Measurements from ENCODE around the gene HIGD1A.

HIGD1A gene

DNA sequence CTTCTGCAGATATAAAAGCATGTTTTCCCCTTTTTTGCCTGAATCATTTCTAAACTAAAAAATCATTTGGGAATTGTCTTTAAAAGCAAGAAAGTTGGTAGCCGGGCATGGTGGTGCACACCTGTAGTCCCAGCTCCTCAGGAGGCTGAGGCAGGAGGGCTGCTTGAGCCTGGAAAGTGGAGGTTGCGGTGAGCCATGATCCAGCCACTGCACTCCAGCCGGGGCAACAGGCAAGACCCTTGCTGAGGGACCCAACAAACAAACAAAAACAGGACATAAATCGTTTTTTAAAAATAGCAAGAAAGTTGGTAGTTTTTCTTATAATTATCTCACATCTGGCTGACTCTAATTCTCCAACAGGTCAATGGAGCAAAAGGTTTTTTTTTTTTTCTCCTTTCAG is 2.5 kb downstream of the HIGD1A start:
- no peak for DNase-seq (ENCODE audit: low read depth in 1 of 2, low spot score in 1 of 2)

DNA sequence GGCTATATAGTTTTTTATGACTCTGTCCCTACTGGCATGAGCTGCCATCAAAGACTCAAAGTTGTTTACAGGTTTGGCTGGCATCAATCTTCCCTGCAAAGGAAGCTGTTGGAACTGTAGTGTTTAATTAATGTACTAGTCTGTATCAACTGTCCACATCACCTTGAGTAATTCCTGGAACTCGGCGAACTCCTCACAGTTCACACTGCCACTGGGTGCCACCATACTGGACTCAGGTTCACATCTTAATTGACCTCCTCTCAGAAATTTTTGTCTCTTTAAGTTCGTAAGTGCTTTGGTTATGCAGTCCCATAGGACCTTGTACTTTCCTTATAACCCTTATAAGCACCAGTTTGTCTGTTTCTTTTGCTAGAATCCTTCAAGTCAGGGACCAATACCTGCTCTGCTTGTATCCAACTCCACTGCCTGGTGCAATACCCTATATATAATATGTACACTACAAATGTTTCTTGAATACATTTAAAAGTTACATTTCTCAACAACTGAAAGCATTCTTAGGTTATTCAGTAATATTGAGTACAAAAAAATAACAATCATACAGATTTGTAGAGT is 3.2 kb downstream of the HIGD1A start:
- no peak for DNase-seq (ENCODE audit: low read depth in 1 of 2, low spot score in 1 of 2)

DNA sequence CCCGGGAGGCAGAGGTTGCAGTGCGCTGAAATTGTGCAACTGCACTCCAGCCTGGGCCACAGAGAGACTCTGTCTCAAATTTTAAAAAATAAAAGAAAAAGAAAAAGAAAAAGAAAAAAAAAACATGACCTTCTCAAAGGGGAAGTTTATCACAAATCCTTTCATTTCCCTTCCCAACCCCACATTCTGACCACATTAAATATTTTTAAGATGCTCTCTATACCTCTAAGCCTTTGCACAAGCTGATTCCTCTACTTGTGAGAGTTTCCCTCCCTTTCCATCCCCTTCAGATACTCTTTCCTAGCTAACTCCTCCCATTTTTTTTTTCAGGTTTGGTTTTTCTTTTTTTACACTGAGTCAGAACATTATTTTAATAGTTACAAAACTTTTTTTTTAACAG is 4.0 kb downstream of the HIGD1A start:
- no peak for DNase-seq (ENCODE audit: low read depth in 1 of 2, low spot score in 1 of 2)

DNA sequence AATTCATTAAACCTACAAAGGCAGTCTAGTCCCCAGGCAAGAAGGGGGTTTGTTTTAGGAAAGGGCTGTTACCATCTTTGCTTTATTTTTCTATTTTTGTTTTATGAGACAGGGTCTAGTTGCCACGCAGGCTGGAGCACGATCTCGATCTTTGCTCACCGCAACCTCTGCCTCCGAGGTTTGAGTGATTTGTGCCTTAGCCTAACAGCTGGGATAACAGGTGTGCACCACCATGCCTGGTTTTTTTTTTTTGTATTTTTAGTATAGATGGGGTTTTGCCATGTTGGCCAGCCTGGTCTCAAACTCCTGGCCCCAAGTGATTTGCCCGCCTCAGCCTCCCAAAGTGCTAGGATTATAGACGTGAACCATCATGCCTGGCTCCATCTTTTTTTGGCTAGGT is 4.9 kb downstream of the HIGD1A start:
- DNase-seq (ENCODE audit: low read depth in 1 of 2, low spot score in 1 of 2) = no peak

DNA sequence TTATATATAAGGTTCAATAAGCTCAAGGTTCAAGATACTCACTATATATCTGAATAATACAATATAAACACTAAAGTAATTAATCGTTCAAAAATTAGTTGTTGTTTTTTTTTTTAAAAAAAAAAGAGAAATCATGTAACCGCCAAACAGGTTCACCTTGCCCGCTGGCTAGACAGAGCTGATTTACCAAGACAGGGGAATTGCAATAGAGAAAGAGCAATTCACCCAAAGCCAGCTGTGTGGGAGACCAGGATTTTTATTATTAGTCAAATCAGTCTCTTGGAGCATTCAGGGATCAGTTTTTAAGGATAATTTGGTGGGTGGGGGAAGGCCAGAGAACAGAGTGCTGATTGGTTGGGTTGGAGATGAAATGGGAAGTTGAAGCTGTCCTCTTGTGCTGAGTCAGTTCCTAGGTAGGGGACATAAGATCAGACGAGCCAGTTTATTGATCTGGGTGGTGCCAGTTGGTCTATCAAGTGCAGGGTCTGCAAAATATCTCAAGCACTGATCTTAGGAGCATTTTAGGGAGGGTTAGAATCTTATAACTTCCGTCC is 7.9 kb downstream of the HIGD1A start:
- DNase-seq (ENCODE audit: low read depth in 1 of 2, low spot score in 1 of 2) = no peak

DNA sequence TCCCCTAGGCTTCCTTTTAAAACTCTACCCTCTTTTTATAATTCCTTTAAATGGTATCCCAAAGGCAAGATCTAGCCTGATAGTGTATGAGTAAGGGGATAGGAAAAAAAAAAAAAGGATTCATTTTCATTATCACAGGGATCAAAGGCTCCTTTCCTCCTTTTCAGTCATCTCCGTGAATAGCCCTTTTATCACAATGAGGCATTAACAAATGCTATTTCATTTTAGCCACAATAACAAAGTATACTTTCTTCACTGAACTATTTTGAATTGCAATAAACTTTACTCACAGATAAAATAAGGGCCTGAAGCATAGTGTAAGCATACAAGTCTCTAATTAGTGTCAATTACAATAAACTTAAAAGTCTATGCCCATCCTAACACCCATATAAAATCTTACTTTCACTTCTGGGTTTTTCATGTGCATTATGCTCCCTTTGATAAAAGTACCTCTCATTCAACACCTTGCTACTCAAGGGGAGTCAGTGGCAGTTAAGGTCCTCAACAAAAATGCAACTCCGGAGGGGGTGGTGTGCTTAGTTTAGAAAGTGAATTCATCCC is 8.6 kb downstream of the HIGD1A start:
- DNase-seq (ENCODE audit: low read depth in 1 of 2, low spot score in 1 of 2) = no peak

DNA sequence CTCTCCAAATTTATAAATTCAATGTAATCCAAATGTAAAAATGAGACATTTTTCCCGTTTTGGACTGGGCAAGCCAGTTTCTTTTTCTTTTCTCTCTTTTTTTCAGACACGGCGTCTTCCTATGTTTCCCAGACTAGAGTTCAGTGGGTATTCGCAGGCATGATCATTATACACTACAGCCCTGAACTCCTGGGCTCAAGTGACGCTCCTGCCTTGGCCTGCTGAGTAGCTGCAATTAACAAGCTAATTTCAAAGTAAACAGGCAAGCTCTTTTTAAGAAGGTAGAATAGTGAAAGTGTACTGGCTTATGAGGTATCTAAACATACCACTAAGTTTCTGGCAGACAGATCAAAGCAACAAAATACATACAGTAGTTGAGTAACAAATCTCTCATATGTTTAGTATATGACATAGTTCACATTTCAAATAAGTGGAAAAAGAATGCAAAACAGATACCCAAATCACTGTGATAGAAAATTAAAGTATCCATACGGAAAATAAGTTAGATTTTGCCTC is 13.5 kb downstream of the HIGD1A start:
- no peak for DNase-seq (ENCODE audit: low read depth in 1 of 2, low spot score in 1 of 2)

DNA sequence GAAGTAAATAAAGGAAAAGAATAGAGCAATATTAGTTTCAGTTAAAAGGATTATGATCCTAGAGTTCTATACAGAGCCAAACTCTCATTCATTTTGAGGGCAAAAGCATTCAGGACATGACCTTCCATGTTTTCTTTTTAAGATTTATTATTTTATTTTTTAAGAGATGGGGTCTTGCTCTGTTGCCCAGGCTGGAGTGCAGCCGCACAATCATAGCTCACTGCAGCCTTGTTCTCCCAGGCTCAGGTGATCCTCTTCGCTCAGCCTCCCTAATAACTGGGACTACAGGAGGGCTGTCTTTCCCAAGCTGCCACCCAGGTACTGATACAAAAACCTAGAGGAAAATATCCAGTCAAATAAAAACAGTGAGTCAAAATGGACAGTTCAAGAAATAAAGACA is 17.7 kb downstream of the HIGD1A start:
- no peak for DNase-seq (ENCODE audit: low read depth in 1 of 2, low spot score in 1 of 2)

DNA sequence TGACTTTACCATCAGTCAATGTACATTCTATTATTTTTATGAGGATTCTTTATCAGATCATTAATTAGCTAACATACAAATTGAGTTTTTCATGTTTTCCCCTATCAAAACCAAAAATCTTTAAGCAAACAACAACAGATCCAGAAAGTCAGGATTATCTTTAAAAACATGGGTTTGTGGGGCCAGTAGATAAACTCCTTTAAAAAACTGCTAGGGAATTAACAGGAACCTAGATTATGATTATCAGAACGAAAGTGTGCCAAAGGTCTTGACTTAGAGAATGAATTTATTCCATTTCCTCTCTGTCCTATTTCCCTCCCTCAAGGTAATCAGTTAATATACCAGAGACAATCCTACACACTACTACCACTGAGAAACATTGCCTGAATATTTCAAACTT is 18.1 kb downstream of the HIGD1A start:
- no peak for DNase-seq (ENCODE audit: low read depth in 1 of 2, low spot score in 1 of 2)

DNA sequence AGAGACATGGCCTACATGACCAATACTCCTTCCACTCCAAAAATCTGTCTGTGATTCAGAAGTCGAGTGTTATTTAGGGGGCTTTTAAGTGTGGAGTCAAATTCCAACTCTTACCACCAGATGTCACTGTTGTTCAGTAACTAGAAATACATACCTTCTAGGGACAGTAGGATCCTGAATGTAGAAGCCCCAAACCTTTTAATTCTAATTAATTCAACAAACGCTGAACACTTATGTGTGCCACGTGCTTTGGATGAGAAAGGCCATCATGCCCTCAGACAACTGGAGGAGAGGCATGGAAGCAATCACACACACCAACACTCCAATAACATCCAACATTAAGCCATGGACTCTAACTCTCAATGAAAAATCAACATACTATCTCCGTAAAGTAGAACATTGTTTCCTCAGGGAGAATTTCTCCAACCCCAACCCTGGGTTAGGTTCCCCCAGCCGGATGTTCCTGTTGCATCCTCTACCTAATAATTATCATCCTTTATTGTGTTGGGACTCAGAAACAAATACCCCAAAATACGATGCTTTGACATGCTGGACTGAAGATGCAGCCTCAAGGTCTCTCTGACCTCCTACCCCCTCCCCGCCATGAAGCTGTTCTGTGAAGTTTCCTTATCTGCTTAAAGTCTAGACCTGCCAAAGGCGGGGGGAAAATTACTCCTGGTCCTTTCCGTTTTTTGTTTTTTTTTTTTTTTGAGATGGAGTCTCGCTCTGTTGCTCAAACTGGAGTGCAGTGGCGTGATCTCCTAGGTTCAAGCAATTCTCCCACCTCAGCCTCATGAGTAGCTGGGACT is 23.2 kb downstream of the HIGD1A start:
- peak in 1 of 2 donors; percentile 46 for DNase-seq (ENCODE audit: low read depth in 1 of 2, low spot score in 1 of 2)

DNA sequence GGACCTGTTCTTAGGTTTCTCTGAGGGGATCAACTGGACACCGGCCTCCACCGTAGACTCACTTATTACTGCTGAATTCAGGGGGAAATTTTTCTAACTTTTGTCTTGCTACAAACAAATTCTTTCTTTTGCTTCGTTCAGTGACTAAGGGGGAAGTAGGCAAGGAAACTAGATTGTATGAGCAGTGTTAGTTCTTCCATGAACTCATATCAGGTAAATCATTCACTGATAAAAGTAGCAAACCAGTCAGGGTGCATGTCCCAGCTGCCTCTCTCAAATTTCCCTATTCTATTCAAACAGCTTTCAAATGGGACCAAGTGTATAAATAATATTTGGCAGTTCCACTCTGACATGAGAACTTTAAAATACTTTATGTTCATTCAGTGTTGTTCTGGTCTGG is 23.9 kb downstream of the HIGD1A start:
- no peak for DNase-seq (ENCODE audit: low read depth in 1 of 2, low spot score in 1 of 2)

DNA sequence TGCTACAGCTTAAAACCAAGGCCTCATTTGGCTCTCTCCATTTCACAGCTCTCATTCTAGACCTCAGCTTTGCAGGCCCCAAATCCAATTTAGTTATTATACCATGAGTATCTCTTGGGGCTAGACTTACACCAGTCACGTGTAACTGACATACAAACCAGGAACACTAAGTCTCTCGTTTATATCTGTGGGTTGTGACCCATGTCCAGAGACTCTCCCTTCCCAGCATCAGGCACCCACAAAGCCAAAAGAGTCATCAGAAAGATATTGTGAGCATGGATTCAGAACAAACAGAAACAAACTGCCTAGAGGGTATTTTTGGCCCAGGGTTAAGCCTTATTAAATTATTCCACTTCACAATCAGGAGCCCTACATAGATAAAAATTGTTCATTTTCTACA is 25.6 kb downstream of the HIGD1A start:
- DNase-seq (ENCODE audit: low read depth in 1 of 2, low spot score in 1 of 2) = no peak

DNA sequence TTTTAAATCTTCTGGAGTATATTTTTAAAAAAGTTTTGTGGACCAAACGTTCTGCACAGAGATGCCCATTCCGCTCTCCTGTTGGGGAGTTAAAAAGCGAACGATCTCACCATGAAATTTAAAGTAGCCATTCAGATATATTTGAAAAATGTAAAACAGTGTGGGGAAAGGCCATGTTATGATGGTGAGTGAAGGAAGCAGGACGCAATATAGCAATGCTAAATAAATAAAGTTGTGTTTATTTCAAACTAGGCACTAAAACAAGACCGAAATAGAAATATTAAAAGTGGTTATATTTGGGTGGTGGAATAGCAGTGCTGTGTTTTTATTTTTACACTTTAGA is 30.9 kb downstream of the HIGD1A start:
- no peak for DNase-seq (ENCODE audit: low read depth in 1 of 2, low spot score in 1 of 2)

DNA sequence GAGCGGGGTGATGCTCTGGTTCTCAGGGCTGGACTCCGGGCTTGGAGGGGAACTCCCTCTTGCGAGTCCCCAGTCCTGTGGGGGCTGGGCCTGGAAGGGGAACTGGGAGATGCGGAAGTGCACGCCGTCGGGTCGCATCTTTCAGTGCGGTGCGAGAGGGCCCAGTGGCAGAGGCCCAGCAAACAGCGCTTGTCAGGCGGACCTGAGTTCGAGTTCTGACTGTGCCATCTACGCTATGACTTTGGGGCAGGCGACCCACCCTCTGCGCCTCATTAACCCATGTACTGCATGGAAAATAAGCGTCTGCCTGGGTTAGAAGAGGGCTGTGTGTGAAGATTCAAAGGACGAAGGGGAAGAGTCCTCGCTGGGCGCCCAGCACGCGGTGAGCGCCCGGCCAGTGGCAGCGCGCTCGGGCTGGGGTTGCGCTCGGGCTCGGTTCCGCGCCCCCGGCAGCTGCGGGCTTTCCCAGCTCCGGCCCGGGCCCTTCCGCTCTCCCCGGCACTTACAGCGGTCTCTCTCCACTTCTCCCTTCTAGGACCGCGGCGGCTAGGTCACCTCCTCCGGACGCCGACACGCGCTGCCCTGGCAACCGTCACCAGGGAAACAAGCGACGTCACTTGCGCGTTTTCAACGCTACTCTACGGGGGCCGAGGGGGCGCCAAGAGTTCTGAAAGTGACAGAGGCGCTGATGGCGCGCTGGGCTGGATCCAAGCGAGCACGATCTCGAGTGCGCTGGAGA is 31.5 kb downstream of the HIGD1A start, which contains the start of gene CCDC13:
TSS of gene CCDC13 (minus strand) at position 584 of the 739 bp plus-strand sequence. CDS start 14,908 bp downstream, outside the sequence.
- peak; percentile 74 to 84 for DNase-seq (ENCODE audit: low read depth in 1 of 2, low spot score in 1 of 2)

DNA sequence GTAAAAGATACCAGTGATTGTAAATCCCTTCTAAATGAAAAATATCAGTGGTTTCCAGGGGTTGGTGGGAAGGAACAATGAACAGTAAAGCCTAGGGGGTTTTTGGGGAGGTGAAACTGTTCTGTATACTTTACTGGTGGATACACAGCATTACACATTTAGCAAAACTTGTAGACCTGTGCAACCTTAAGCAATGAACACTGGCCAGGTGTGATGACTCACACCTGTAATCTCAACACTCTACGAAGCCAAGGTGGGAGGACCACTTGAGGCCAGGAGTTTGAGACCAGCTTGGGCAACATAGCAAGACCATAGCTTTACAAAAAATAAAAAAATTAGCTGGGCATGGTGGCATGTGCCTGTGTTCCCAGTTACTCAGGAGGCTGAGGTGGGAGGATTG is 33.0 kb downstream of the HIGD1A start:
- DNase-seq (ENCODE audit: low read depth in 1 of 2, low spot score in 1 of 2) = no peak

DNA sequence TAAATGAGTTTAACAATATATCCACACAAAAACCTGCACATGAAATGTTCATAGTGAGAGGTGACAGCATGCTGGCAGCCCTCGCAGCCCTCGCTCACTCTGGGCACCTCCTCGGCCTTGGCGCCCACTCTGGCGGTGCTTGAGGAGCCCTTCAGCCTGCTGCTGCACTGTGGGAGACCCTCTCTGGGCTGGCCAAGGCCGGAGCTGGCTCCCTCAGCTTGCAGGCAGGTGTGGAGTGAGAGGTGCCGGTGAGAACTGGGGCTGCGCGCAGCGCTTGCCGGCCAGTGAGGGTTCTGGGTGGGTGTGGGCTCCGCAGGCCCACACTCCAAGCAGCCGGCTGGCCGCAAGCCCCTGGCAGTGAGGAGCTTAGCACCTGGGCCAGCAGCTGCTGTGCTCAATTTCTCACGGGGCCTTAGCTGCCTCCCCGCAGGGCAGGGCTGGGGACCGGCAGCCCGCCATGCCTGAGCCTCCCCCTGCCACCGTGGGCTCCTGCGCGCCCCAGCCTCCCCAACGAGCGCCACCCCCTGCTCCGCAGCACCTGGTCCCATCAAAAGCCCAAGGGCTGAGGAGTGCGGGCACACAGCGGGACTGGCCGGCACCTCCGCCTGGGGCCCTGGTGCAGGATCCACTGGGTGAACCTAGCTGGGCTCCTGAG is 34.7 kb downstream of the HIGD1A start:
- no peak for DNase-seq (ENCODE audit: low read depth in 1 of 2, low spot score in 1 of 2)

DNA sequence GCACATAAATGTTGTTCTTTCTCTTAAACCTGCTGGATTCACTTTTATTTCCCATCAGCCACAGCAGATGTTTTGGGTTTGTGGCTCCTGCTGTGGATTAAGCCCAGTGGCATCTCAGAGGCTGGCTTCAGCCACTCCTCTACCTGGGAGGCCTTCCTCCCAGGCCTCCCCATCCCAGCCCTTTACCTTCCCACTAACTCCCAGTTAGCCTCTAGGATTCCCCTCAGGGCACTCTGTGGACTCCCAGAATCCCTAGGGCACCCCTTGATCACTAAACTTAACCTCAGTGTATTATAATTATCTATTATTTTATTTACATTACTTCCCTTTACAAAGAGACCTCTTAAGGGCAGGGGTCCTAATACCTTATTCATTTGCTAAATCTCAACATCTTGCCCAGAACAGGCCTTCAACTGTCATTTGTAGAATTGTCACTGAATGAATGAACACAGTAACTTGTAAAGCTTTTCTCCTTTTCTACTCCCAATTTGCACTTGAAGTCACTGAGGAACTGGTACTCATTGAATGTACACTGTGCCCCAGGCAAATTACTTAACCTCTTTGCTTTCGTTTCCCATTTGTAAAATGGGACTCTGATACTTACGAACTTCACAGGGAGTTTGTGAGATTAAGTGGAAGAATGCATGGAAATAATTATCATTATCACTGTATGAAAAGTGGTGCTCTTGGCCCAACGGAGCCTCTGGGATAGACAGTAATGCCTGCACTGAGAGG is 39.6 kb downstream of the HIGD1A start:
- no peak for DNase-seq (ENCODE audit: low read depth in 1 of 2, low spot score in 1 of 2)

DNA sequence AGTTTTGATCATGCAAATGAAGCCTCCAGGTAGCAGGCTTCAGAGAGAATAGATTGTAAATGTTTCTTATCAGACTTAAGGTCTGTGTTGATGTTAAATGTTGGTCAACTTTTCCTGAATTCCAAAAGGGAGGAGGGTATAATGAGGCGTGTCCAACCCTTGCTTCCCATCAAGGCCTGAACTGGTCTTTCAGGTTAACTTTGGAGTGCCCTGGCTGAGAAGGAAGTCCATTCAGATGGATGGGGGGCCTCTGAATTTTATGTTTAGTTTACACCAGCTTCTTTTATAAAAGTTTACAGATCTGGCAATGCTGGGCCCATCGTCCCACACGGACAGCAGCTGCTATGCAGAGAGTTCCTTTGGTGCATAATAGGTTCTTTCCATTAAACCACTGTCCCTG is 40.2 kb downstream of the HIGD1A start:
- DNase-seq (ENCODE audit: low read depth in 1 of 2, low spot score in 1 of 2) = no peak

DNA sequence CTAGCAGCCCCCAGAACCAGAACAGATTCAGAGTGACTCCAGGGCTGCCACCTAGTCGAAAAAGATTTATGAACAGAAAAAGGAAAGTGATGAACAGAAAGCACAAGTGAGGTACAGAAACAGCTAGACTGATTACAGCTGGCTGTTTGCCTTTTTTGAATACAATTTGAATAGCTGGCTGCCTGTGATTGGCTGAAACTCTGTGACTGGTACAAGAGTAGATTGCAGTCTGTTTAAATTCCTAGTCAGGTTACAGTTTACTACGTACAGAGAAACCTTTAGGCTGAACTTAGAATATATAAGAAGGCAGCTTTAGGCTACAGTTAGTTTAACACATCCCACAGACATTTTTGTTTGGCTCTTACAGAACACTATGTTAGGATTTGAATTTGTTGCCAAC is 41.3 kb downstream of the HIGD1A start:
- no peak for DNase-seq (ENCODE audit: low read depth in 1 of 2, low spot score in 1 of 2)

DNA sequence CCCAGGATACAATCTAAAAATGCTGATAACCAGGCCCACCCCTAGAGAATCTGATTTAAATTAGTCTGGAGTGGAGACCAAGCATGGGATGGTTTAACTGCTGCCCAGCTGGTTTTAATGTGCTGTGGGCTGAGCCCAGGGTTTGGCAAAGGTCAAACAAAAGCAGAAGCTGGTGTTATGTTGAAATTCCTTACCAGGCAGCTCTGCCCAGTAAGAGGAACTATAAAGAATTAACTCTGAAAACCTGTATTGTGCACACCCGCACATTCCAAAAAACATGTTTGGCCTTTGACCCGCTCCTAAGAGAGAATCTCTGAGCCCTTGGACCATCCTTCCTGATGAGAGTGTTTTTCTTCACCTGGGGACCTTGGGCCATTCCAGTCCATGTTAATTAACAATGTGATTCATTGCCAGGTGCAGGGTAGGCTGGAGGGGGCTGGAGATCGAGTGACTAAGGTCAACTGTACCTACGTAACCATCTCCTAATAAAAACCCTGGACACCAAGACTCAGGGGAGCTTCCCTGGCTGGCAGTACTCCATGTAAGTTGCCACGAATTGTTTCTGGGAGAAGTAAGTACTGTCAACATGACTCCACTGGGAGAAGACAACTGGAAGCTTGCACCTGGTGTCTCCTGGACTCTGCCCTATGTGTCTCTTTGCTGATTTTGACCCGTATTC is 42.1 kb downstream of the HIGD1A start:
- DNase-seq (ENCODE audit: low read depth in 1 of 2, low spot score in 1 of 2) = no peak
